ENCODE data around the gene ZNF837.

DNA sequence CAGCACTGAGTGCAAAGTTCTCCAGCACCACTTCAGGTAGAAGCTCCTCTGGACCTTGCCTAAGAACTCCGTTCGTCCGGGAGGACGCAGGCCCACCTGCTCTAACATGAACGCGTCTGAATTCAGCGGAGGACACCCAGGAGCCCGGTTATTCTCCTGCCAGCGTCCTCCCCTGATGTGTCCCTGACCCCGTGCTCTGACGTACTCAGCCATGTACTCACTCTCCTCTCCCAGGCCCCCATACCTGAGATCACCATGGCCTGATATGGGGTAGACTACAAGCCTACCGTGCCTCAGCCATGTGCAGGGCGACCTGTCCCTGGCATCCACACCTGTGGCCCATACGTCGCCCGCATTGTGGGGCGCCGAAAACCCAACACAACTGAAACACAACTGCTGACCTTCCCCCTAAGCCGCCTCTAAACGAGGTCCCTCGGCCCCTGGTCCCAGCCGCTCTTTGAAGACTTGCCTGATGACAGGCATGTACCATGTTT, 26.9 kb upstream of the ZNF837 start:
- no peak for TF ChIP-seq CEBPB (IDR thresholded peaks at IDR 0.05)
- no peak for TF ChIP-seq YY1 (IDR thresholded peaks at IDR 0.05; ENCODE audit: low read depth)
- TF ChIP-seq RAD21 (IDR thresholded peaks at IDR 0.05; ENCODE audit: low read depth) = no peak
- TF ChIP-seq TAF1 (IDR thresholded peaks at IDR 0.05; ENCODE audit: low read depth) = no peak

Data from Ishikawa (cell line).